GM12878 (cell line): ENCODE results near the gene WDTC1. TPM values are rescaled to one million over a fixed set of nuclear protein-coding genes. Genes with fewer than 3 reads are reported as not detected.
A peak's percentile ranks its signal among the peaks of the same experiment; 100 is the strongest.

Experiments
- BHLHE40 ChIP-seq, 2 experiments: fragments of 450-650 bp in 1 of 2; IDR thresholded peaks; 2 replicates each; pipeline ENCODE4 v1.6.1; 2011 to 2017; ENCODE audit warnings: low read depth in 2 of 2, borderline replicate concordance in 1 of 2, improper control_type of control experiment in 1 of 2, low read length in 1 of 2, mild to moderate bottlenecking in 1 of 2
- IRF4 ChIP-seq: IDR thresholded peaks from 2 replicates; pipeline ENCODE4 v1.6.1; 2011; ENCODE audit warnings: low read depth, low read length
- PML ChIP-seq: IDR thresholded peaks from 2 replicates; pipeline ENCODE4 v1.6.1; 2012; ENCODE audit warnings: low read length, inconsistent platforms
- ZNF207 ChIP-seq: fragments of 450-650 bp; IDR thresholded peaks from 2 replicates; pipeline ENCODE4 v1.6.1; 2014; ENCODE audit warnings: antibody characterized with exemption, mild to moderate bottlenecking, borderline replicate concordance
- polyA plus RNA-seq, 11 experiments: library from polyadenylated mRNA; depleted of rRNA in 4 of 11; unstranded in 6 of 11; stranded (reverse) in 5 of 11; fragments of >200 nt; fragmentation: Nextera tagmentation in 4 of 11; fragmentation: Illumina TruSeq in 1 of 11; extraction: Ambion mirVana in 4 of 11; extraction: Trizol in 1 of 11; gene quantifications; 1 replicate in 1 of 11; 2 replicates in 10 of 11; pipeline versions ENCODE4 v1.2.1 to v1.2.3, GENCODE V29; 2011 to 2016; ENCODE audit warnings: inconsistent platforms in 2 of 11, missing spikeins in 2 of 11, low read depth in 1 of 11
- total RNA-seq, 4 experiments: library from RNA; depleted of rRNA in 3 of 4; stranded (reverse); fragments of >200 nt in 3 of 4; fragmentation: Illumina TruSeq in 1 of 4; extraction: Trizol in 1 of 4; gene quantifications; 2 replicates each; pipeline versions ENCODE4 v1.2.1 to v1.2.3, GENCODE V29; 2013 to 2021
- TF ChIP-seq, protein P1 (sequence below), 3 experiments: IDR thresholded peaks in 2 of 3; conservative IDR thresholded peaks in 1 of 3; 2 replicates each; pipeline ENCODE4 v1.5.1; 2011; ENCODE audit warnings: low read depth in 3 of 3, low read length in 3 of 3, mild to moderate bottlenecking in 3 of 3, control low read depth in 2 of 3, moderate library complexity in 2 of 3, inconsistent platforms in 1 of 3, mixed read lengths in 1 of 3; ENCODE audit not compliant: control insufficient read depth in 2 of 3, insufficient read depth in 1 of 3; ENCODE audit errors: extremely low read depth in 1 of 3
- TF ChIP-seq, protein P2 (sequence below): fragments of 450-650 bp; IDR thresholded peaks from 2 replicates; pipeline ENCODE4 v1.6.1; 2017; ENCODE audit warnings: mild to moderate bottlenecking, moderate library complexity

Gene WDTC1
- total and polyA plus RNA-seq, 10 of the 15 experiments (the other 5 are each of a cell fraction or from before 2014, with no cell fraction given) = 0.21 to 28.7 (median 7.6) TPM

DNA sequence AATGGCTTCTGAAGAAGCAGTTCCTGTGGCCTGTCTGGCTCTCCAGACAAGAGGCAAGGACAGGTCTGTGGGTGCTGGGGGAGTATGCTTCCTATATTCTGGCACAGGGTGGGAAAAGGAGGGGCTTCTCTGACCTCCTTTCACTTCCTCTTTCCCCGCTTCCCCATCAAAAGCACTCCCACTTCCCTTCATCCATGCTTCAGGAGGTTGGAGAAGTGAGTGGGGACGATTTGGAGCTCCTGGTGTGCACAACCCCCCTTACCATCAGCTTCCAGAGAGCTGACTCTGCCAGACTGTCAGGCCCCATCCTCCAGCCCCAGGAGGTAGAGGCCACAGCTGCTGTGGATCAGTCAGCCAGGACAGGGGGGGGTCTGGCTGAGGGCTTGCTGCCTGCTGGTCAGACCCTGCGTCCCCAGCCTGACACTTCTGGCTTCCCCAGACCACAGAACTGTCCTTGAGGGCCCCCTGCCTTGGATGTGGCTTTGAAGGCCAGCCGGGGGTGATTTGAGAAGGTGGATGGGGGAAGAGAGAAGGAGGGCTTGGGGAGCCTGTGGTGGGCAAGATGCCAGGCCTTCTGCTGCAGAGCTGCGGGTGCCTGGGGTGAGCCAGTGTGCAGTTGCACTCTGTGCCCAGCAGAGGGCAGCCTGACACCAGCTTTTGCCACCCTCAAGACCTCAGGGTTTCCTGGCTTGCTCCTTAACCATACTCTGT is 66.1 kb downstream of the WDTC1 start (continued):
- peak in 1 of 2 experiments; percentile 36; a peak in 1 of 4 replicates for TF ChIP-seq BHLHE40 (IDR thresholded peaks at IDR 0.05; ENCODE audit: borderline replicate concordance in 1 of 2, low read depth in 2 of 2, low read length in 1 of 2)
- no peak for TF ChIP-seq PML
- 0 out of 2 replicates have a peak, but pooled peaks have one; percentile 17 for TF ChIP-seq IRF4
- TF ChIP-seq ZNF207 = 0 out of 2 replicates have a peak, but pooled peaks have one; percentile 49
- TF ChIP-seq, protein P1, sequence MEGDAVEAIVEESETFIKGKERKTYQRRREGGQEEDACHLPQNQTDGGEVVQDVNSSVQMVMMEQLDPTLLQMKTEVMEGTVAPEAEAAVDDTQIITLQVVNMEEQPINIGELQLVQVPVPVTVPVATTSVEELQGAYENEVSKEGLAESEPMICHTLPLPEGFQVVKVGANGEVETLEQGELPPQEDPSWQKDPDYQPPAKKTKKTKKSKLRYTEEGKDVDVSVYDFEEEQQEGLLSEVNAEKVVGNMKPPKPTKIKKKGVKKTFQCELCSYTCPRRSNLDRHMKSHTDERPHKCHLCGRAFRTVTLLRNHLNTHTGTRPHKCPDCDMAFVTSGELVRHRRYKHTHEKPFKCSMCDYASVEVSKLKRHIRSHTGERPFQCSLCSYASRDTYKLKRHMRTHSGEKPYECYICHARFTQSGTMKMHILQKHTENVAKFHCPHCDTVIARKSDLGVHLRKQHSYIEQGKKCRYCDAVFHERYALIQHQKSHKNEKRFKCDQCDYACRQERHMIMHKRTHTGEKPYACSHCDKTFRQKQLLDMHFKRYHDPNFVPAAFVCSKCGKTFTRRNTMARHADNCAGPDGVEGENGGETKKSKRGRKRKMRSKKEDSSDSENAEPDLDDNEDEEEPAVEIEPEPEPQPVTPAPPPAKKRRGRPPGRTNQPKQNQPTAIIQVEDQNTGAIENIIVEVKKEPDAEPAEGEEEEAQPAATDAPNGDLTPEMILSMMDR (IDR thresholded peaks at IDR 0.05 in 2 of 3, conservative IDR thresholded peaks at IDR 0.05 in 1 of 3; ENCODE audit: control insufficient read depth in 2 of 3, extremely low read depth in 1 of 3, insufficient read depth in 1 of 3, low read depth in 3 of 3, low read length in 3 of 3) = peak; percentile 99; a peak in 5 of 6 replicates
- TF ChIP-seq, protein P2, sequence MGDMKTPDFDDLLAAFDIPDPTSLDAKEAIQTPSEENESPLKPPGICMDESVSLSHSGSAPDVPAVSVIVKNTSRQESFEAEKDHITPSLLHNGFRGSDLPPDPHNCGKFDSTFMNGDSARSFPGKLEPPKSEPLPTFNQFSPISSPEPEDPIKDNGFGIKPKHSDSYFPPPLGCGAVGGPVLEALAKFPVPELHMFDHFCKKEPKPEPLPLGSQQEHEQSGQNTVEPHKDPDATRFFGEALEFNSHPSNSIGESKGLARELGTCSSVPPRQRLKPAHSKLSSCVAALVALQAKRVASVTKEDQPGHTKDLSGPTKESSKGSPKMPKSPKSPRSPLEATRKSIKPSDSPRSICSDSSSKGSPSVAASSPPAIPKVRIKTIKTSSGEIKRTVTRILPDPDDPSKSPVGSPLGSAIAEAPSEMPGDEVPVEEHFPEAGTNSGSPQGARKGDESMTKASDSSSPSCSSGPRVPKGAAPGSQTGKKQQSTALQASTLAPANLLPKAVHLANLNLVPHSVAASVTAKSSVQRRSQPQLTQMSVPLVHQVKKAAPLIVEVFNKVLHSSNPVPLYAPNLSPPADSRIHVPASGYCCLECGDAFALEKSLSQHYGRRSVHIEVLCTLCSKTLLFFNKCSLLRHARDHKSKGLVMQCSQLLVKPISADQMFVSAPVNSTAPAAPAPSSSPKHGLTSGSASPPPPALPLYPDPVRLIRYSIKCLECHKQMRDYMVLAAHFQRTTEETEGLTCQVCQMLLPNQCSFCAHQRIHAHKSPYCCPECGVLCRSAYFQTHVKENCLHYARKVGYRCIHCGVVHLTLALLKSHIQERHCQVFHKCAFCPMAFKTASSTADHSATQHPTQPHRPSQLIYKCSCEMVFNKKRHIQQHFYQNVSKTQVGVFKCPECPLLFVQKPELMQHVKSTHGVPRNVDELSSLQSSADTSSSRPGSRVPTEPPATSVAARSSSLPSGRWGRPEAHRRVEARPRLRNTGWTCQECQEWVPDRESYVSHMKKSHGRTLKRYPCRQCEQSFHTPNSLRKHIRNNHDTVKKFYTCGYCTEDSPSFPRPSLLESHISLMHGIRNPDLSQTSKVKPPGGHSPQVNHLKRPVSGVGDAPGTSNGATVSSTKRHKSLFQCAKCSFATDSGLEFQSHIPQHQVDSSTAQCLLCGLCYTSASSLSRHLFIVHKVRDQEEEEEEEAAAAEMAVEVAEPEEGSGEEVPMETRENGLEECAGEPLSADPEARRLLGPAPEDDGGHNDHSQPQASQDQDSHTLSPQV = 0 out of 2 replicates have a peak, but pooled peaks have one; percentile 19
- TF ChIP-seq, all 136 proteins: peak for 14
